GM19372 (cell line): ENCODE results near the gene IL32.

ENCODE experiments used
- ATAC-seq: cut with Tn5 transposase; IDR thresholded peaks from one replicate; pipeline ENCODE4 v1.9.1; 2021; ENCODE audit warnings: mild to moderate bottlenecking, low read depth, moderate library complexity; ENCODE audit not compliant: unreplicated experiment

The IL32 gene

GRCh38 chr16:3065069-3065741 lies at the start of gene IL32:
Gene IL32 (plus strand): TSS chr16:3065640. CDS start chr16:3065812, 172 bp downstream.
- ATAC-seq = no peak

GRCh38 chr16:3015865-3016521 lies 49.4 kb upstream of the IL32 start:
- no peak for ATAC-seq

GRCh38 chr16:3017344-3017743 lies 48.1 kb upstream of the IL32 start:
- no peak for ATAC-seq

- ATAC-seq = no peak
These were observed 47.5 kb upstream of the IL32 start, which contains the start of gene CLDN6 for GRCh38 chr16:3017794-3018506. Gene CLDN6 (minus strand): TSS chr16:3018183. CDS start chr16:3016021, 2,162 bp downstream.

GRCh38 chr16:3019594-3020246 lies 45.7 kb upstream of the IL32 start:
- no peak for ATAC-seq

GRCh38 chr16:3020247-3020603 lies 45.2 kb upstream of the IL32 start, which contains the start of gene TNFRSF12A:
Gene TNFRSF12A (plus strand): TSS chr16:3020368. CDS start chr16:3020398, 30 bp downstream.
- ATAC-seq = no peak

- ATAC-seq = no peak
These were observed 44.6 kb upstream of the IL32 start for GRCh38 chr16:3020604-3021448.

- ATAC-seq = no peak
These were observed 43.8 kb upstream of the IL32 start for GRCh38 chr16:3021449-3022207.

- ATAC-seq = no peak
These were observed 43.2 kb upstream of the IL32 start for GRCh38 chr16:3022208-3022683.

- no peak for ATAC-seq
These were observed 42.6 kb upstream of the IL32 start for GRCh38 chr16:3022684-3023414.

- no peak for ATAC-seq
These were observed 42.1 kb upstream of the IL32 start for GRCh38 chr16:3023415-3023668.

GRCh38 chr16:3023669-3024478 lies 41.6 kb upstream of the IL32 start, which contains the start of the genes HCFC1R1 and THOC6:
Gene HCFC1R1 (minus strand): TSS chr16:3023942. CDS start chr16:3023941, 1 bp downstream.
Gene THOC6 (plus strand): TSS chr16:3024035. CDS start chr16:3024327, 292 bp downstream.
- ATAC-seq = peak; percentile 66

GRCh38 chr16:3025032-3026002 lies 40.1 kb upstream of the IL32 start:
- no peak for ATAC-seq

GRCh38 chr16:3026003-3026378 lies 39.4 kb upstream of the IL32 start:
- no peak for ATAC-seq

GRCh38 chr16:3026609-3027488 lies 38.6 kb upstream of the IL32 start:
- ATAC-seq = no peak

GRCh38 chr16:3027489-3027795 lies 38.0 kb upstream of the IL32 start:
- no peak for ATAC-seq
